HUES48 (cell line): ENCODE results near the gene ZNF319.

ENCODE experiments used
- H3K27ac ChIP-seq: one replicate; pipeline ENCODE4 v1.7.0; 2013; ENCODE audit warnings: low read depth, low read length, inconsistent platforms
- H3K27me3 ChIP-seq: 2 replicates; pipeline ENCODE4 v1.6.1; 2013; ENCODE audit warnings: mild to moderate bottlenecking, low read length; ENCODE audit not compliant: control insufficient read depth, insufficient read depth
- H3K36me3 ChIP-seq: 2 replicates; pipeline ENCODE4 v1.6.1; 2013; ENCODE audit warnings: low read length; ENCODE audit not compliant: control insufficient read depth, insufficient read depth
- H3K4me1 ChIP-seq: 2 replicates; pipeline ENCODE4 v1.6.1; 2013; ENCODE audit warnings: mild to moderate bottlenecking, low read length; ENCODE audit not compliant: control insufficient read depth, insufficient read depth
- H3K4me3 ChIP-seq: 2 replicates; pipeline ENCODE4 v1.5.1; 2013; ENCODE audit warnings: mild to moderate bottlenecking, low read depth, low read length
- H3K9ac ChIP-seq: 2 replicates; pipeline ENCODE4 v1.6.1; 2013; ENCODE audit warnings: mild to moderate bottlenecking, low read depth, low read length, moderate library complexity
- H3K9me3 ChIP-seq: 2 replicates; pipeline ENCODE4 v1.6.1; 2013; ENCODE audit warnings: low read length; ENCODE audit not compliant: control insufficient read depth, insufficient read depth

Gene ZNF319

DNA sequence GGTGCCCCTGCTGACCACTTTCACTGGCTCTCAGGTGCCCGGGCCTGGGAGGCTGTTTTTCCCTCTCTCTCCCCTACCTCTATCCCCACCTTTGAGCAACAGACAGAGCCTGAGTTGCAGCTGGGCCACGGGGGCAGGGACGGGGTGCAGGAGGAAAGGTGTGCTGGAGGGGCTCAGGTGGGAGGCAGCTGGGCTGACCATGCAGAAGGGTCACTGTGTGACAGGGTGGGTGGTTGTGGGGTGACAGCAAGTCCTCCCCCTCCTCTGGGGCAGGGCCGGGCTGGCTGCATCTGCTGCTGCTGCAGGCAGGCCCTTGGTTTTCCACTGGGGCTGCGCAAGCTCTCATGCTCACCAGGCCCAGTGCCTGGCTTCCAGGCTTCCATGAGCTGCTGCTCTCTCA, 6.6 kb downstream of the ZNF319 start:
- Histone ChIP-seq H3K4me3 (no peak overlapping the region), H3K27ac (no peak overlapping the region), H3K9ac (no peak overlapping the region), H3K4me1 (peaks cover 2% of the 10 kb centered on the region; the same call in 1 of the 2 replicates), H3K27me3 (no peaks in the 10 kb centered on the region), H3K36me3 (peaks cover 23% of the 10 kb centered on the region), H3K9me3 (no peaks in the 10 kb centered on the region)

DNA sequence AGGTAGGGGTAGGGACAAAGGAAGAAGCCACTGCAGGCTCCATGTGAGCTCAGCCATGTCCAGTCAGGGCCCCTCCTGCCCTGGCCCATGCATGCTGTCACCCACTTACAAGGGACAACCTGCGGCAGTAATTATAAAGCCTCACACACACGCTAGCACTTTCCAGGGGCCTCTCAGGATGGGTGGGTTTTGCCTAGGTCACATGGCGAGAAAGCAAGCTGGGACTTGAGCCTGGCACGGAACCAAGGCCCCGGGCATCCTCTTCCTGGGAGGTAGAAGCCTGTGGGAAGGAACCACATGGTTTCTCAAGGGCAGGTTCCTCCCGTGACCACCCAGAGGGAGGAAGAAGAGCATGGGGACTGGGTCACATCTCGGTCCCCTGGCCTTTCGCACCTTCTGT, 7.0 kb downstream of the ZNF319 start:
- H3K27ac ChIP-seq = no peak overlapping the region
- no peaks in the 10 kb centered on the region for H3K9me3 ChIP-seq
- H3K4me1 ChIP-seq = no peaks in the 10 kb centered on the region; the same call in 1 of the 2 replicates
- peaks cover 23% of the 10 kb centered on the region for H3K36me3 ChIP-seq
- no peak overlapping the region for H3K9ac ChIP-seq
- no peak overlapping the region for H3K4me3 ChIP-seq
- H3K27me3 ChIP-seq = no peaks in the 10 kb centered on the region

DNA sequence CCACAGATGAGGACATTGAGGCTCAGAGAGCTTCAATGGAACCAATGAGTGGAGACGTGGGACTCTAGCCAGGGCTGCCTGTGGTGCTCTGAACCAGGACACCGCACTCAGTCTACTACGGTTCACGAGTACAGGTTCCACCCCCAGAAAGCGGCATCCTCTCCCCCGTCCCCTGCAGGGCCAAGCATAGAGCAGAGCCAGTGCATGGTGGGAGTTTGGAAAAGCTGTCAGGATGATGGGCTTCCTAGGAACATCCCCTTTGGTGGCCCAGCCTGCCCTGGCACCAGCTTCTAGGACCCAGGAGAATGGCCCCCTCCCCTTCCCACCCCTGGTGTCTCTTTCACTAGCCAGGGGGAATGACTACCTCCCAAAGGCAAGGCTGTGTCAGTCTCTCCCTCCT, 8.4 kb downstream of the ZNF319 start:
- Histone ChIP-seq H3K4me1 (no peaks in the 10 kb centered on the region), H3K27ac (no peak overlapping the region), H3K27me3 (peaks cover 2% of the 10 kb centered on the region), H3K9ac (no peak overlapping the region), H3K36me3 (peaks cover 16% of the 10 kb centered on the region), H3K4me3 (no peak overlapping the region), H3K9me3 (no peaks in the 10 kb centered on the region)

DNA sequence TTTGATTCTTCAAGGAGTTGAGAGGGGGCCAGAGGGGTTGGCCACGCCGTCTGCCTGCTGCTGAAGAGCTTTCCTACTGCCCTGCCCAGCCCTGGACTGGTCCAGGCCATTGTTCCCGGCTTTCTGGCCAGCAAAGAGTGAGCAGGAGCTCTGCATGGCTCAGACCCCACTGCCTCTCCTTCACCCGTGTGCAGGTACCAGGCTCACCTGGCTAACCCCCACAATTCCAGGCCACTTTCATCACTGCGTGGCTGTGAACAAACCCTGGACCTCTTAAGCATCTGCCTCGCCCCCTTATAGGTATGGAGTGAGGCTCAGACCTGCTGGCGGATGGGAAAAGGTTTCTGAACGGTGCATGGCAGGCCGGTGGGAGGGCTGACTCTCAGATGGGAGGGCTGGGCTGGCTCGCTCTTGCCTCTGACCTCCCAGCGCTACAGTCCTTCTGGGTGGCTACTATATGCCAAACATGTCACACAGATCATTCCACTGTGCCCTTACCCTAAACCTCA, 8.9 kb downstream of the ZNF319 start:
- H3K36me3 ChIP-seq = peaks cover 11% of the 10 kb centered on the region; the same call in 1 of the 2 replicates
- no peaks in the 10 kb centered on the region for H3K4me1 ChIP-seq
- no peak overlapping the region for H3K27ac ChIP-seq
- no peak overlapping the region for H3K4me3 ChIP-seq
- peaks cover 6% of the 10 kb centered on the region for H3K27me3 ChIP-seq
- H3K9ac ChIP-seq = no peak overlapping the region
- H3K9me3 ChIP-seq = no peaks in the 10 kb centered on the region

DNA sequence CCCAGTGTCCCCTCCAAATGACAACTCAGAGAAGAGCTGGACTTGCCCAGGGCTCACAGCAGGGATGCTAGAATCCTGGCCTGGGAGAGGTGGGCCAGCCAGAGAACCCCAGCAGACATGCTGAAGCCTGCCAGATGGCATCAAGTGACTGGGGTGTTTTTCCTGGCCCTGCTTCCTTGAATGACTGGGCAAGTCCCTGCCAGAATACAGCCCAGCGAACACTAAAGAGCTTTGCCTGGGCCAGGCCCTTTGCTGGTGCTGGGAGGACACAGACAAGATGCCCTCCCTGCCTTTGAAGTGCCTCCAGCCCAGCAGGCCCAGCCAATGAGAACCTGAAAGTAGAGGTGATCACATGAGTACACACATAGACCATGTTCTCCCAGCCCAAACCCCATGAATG, 11.5 kb downstream of the ZNF319 start:
- H3K4me3 ChIP-seq = no peak overlapping the region
- no peak overlapping the region for H3K27ac ChIP-seq
- H3K27me3 ChIP-seq = peaks cover 29% of the 10 kb centered on the region
- H3K9ac ChIP-seq = no peak overlapping the region
- no peaks in the 10 kb centered on the region for H3K9me3 ChIP-seq
- no peaks in the 10 kb centered on the region for H3K36me3 ChIP-seq
- 0 out of 2 replicates have a peak, but pooled peaks cover 3% of the 10 kb centered on the region for H3K4me1 ChIP-seq

DNA sequence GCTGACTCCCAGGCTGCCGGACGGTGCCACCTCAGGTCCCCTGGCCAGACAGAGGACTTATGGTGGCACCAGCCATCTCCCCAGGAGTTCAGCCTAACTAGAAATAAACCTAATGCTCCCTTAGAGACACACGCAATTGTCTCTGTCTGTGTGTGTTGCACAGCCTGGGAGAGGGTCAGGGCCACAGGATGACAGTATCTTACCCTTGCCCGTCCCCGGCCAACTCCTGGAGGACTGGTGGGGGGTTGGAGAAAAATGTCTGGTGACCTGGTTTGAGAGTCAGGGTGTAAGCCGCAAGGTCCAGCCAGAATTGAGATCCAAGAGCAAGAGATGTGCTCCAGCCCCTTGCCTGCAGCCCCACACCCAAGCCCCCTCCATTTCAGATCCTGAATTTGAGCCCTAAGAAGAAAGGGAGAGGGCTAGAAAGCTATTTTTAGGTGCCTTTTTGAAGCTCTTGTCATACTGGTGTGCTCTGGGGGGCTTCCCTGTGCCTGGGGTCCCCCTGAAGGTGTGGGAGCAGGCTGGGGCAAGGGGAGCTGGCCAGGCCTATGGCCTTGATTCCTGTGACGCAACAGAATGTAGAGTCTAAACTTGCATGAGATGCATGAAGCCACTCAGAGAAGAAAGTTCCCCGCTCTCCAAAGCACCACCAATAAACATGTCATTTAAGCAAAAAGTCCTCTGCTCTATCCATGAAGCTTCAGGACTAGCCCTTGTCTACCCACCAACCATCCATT, 12.9 kb downstream of the ZNF319 start:
- no peaks in the 10 kb centered on the region for H3K9me3 ChIP-seq
- H3K27me3 ChIP-seq = peaks cover 31% of the 10 kb centered on the region
- 0 out of 2 replicates have a peak, but pooled peaks cover 3% of the 10 kb centered on the region for H3K4me1 ChIP-seq

DNA sequence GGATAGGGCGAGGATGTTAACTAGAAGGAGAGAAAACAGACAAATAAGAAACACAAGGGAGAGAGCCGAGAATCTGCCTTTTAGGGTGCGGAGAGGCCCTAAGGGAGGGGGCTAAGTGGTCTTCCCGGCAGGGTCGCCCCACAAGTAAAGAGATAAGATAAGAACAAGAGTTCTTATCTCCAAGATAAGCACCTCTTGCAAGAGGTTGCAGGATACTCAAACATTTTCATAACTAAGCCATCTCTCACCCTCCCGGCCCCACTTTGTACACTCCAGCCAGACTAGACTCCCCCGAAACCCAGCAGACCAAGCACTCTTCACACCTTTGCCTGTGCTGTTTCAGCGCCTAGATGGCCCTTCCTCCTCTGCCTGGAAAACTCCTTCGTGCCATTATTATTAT, 14.3 kb downstream of the ZNF319 start:
- no peak overlapping the region for H3K27ac ChIP-seq
- H3K4me1 ChIP-seq = 0 out of 2 replicates have a peak, but pooled peaks cover 3% of the 10 kb centered on the region
- H3K4me3 ChIP-seq = peak overlapping the region; percentile 80
- no peaks in the 10 kb centered on the region for H3K36me3 ChIP-seq
- H3K9me3 ChIP-seq = no peaks in the 10 kb centered on the region
- no peak overlapping the region for H3K9ac ChIP-seq
- peaks cover 31% of the 10 kb centered on the region for H3K27me3 ChIP-seq

More for the DNA sequence above, 12.9 kb downstream of the ZNF319 start:
- Histone ChIP-seq H3K36me3 (no peaks in the 10 kb centered on the region), H3K27ac (no peak overlapping the region), H3K4me3 (no peak overlapping the region), H3K9ac (no peak overlapping the region)

DNA sequence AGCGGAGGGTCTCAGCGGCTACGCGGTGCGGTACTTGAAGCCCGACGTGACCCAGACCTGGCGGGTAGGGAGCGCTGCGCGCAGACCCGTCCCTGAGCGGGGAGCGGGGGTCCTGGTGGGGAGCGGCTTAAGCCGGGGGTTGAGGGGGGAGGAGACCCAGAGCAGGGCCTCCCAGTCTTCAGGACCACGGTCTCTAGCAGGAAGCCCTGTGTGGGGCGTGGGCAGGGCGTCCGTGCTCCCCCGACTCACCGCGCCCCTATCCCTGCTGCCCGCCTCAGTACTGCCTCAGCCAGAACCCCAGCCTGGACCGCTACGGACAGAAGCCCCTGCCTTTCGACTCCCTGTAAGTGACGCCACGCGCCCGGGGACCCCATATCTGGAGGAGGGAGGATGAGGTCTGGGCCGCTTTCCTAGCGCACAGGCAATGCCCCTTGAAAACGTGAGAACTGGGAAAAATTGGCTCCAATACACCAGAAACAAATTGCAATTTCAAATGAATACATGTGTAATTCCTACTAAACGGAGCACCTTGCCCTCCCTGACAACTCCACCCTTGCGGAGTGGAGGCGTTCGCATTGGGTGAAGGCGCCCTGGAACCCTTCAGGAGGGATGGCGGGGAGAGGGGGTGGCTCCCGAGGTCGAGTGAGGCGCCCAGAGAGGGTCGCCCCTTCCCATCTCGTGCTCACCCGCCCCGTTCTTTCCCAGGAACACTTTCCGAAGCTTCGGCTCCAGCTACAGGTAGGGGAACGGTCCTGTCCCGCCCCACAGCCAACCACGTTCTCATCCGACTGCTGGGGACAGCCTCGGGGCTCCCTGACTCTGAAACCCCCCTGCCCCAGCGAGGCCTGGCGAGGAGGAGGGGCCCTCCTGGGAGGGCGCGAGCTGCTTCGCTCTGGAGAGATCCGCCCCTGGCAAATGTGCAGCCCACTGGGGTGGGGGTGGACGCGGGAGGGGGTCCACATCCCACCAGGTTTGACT, 15.0 kb downstream of the ZNF319 start:
- Histone ChIP-seq H3K4me1 (0 out of 2 replicates have a peak, but pooled peaks cover 3% of the 10 kb centered on the region), H3K9ac (no peak overlapping the region), H3K27ac (no peak overlapping the region), H3K36me3 (no peaks in the 10 kb centered on the region), H3K27me3 (peaks cover 31% of the 10 kb centered on the region), H3K4me3 (peak overlapping the region; percentile 80), H3K9me3 (no peaks in the 10 kb centered on the region)

DNA sequence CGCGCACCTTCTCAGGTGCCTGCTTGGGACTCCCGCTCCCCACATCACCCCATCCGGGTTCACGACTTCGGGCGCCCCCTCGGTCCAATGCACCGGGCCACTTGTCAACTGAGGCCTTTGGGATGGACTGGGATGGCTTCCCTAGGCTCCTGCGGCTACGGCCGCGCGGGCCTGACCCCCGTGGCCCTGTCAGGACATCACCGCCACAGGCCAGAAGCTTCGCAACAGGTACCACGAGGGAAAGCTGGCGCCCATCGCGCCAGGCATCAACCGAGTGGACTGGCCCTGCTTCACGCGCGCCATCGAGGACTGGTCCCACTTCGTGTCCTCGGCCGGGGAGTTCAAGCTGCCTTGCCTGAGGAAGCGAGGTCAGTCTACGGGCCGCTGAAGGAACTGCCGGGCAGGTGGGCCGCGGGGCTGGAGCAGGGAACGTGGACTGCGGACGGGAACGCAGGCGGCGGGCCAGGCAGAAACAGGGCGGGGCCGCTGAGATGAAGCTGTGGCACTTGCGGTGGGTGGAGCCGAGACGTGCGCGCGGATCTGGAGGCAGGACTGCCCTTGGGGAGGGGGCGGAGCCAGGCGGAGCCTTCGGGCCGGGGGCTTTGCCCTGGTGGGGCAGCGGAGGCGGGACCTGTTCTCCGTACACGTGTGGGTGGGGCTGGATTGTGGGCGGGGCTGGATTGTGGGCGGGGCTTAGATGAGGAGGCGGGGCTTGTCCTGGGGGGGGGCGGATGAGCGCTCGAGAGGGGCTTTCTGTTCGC, 15.8 kb downstream of the ZNF319 start:
- no peaks in the 10 kb centered on the region for H3K36me3 ChIP-seq
- 0 out of 2 replicates have a peak, but pooled peaks cover 3% of the 10 kb centered on the region for H3K4me1 ChIP-seq
- peaks cover 31% of the 10 kb centered on the region for H3K27me3 ChIP-seq
- no peak overlapping the region for H3K27ac ChIP-seq
- H3K9me3 ChIP-seq = no peaks in the 10 kb centered on the region
- H3K4me3 ChIP-seq = peak overlapping the region; percentile 80
- H3K9ac ChIP-seq = no peak overlapping the region; the same call in 1 of the 2 replicates

DNA sequence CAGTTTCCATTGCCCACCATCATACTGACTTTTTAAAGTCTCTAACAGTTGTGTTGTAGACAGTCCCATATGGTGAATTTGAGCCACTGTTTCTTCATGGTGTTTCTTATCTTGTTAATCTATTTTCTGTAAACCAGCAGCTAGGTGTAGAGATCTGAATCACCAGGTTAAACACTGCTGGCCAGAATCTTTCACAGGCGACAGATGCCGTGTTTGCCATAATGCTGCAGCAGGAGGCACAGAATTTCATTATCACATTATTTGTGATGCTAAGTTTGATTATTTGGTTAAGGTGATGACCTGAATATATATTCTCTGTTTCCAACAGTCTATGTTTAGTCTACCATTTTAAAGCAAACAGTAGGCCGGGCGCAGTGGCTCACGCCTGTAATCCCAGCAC, 18.1 kb downstream of the ZNF319 start:
- H3K9ac ChIP-seq = no peak overlapping the region
- H3K4me3 ChIP-seq = no peak overlapping the region
- H3K36me3 ChIP-seq = no peaks in the 10 kb centered on the region
- H3K27ac ChIP-seq = no peak overlapping the region
- peaks cover 31% of the 10 kb centered on the region for H3K27me3 ChIP-seq
- no peaks in the 10 kb centered on the region for H3K9me3 ChIP-seq
- 0 out of 2 replicates have a peak, but pooled peaks cover 3% of the 10 kb centered on the region for H3K4me1 ChIP-seq
